Stimulated activated CD4-positive, alpha-beta T cell treated with anti-CD3 and anti-CD28 coated beads, Interleukin-4, amount 100 ng/mL, for 48 hours (primary cell): ENCODE measurements around the gene USP34.
"Not testable (repeated sequence)": the region's sequence is repeated elsewhere in the genome, so short reads cannot be mapped to it uniquely, and the experiment has no call there.

Source experiments
- DNase-seq, 2 donors: peaks; one replicate each; pipeline ENCODE4 v3.0.0-alpha.2; 2020; ENCODE audit warnings: low read depth in 2 of 2

Gene USP34

DNA sequence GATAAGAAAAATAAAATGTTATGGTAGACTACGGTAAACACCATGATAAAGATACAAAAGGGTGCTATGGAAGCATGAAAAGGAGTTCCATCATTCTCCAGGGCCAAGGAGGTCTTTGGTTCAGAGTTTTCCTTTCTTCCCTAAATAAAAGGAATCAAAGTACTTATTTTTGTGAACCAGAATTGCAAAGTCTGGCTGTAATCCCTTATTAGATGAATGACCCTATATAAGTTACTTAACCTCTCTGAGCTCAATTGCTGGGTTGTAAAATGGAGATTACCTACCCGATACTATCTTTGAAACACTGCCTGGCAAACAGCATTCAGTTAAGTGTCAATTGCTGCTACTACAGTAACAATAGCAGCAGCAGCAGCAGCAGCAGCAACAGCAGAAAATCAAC lies 218.9 kb downstream of the USP34 start:
- no peak for DNase-seq

DNA sequence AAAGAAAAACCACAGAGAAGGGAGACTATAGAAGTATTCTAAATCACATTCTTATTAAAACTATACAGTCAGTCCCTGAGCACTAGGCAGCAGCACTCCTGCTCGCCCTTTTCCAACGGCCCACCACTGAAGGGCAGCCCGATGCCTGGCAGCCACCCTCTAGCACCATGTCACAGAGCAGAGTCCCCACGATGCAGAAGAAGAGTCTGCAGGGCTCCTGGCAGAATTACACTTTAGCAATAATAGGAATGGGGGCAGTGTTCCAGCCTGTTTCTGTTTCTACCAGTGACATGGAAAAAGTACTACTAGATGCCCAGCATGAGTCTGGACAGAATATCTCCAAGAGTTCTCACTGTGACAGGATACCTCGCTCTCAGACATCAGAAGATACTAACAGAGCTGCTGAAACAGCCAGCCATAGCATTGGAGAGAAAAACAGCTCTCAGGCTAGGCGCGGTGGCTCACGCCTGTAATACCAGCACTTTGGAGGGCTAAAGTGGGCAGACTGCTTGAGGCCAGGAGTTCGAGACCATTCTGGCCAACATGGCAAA lies 221.3 kb downstream of the USP34 start:
- DNase-seq, result no peak

DNA sequence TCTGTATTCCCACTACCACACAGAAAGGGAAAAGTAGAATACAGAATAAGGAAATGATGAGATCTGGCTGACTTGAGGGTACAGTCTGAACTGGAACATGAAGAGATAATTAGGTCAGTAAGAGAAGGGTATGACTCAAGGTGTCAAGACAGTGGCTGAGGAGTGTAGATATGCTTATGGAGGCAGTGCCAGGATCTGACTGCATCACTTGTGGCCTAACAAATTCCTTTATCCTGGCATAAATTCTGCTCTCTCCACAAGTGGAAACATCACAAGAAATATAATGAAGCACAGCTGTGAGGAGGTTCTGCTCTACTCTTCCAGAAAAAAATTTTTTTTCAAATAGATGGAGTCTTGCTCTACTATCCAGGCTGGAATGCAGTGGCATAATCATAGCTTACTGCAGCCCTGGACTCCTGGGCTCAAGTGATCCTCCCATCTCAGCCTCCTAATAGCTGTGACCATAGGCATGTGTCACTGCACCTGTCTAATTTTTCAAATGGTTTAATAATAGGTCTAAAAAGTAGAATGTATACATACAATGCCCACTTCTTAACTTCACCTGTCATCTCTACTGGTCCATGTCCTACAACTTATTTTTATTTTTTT lies 223.6 kb downstream of the USP34 start:
- DNase-seq, result no peak

DNA sequence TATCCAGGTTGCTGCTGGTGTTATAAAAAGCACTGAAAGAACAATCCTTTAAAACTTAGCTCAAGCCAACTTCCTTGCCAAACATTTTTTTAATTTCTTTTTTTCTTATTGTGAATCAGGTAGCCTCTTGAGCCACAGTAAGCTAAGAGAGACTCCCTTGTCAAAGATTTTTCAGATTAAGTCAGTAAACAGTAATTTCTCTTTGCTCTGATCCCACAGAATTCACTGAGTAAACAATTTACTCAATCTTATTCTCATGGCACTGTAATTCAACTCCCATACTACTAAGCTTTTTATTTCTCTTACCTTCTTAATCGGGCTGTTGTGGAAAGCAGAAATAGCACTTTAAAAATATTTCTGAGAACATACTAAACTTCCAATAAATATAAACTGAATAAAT lies 226.2 kb downstream of the USP34 start:
- DNase-seq, result no peak

DNA sequence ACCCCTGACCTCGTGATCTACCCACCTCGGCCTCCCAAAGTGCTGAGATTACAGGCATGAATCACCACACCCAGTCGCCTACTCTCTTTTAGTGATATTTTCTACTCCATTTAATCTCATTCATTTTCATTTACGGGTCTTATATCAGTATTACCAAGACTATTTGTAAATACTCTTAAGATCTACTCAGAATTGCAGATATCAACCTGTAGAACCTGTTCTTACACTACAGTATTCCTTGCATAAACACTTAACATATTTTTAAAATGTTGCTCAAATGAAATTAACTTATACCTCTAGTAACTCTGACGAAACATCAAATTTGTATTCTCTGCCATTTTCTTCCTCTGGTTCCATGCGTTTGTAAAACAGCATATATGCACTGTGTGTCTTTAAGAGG lies 229.6 kb downstream of the USP34 start:
- no peak for DNase-seq

DNA sequence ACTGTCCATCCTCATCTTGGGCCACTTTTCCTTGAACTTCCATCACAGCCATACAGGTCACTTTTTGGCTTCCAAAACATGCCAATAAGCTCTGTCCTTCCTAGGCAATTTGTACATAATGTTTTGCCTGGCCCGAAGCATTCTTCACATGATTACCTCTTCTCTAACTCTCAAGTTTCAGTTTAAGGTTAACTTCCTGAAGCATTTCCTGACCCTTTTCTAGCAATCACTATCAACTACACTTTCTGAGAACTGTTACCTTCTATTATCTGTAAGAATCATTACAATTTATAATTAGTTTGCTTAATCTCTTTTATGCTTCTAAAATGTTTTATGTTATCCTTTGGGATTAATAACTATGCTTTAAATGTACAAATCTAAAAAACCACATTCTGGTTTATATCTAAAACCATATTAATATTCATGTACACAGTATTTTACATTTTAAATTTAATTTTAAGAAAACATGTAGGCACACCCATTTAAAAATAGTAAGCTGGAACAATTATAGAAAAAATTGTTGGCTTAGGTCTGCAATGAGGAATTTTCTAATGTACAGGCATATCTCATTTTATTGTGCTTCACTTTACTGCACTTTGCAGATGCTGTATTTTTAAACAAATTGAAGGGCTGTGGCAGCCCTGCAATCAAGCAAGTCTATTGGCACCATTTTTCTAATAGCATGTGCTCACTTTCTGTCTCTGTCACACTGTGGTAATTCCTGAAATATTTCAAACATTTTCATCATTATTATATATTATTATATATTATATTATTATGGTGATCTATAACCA lies 232.5 kb downstream of the USP34 start:
- no peak for DNase-seq

DNA sequence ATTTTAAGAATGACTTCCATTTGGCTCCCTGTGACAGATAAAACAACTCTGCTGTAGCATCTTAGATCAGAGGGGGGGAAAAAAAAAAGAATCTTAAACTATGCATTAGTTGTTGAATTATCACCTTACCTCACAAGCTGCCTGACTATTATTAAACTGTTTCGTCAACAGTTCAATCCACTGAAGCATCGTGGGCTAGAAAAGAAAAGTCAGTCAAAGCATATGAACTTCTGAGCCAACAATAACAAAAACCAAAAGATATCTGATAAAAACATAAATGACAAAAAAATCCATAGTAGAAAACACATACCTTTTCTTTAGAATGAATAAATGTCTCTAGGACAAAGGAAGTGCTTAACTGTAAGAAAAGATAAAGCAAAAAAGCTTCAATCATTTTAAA lies 235.2 kb downstream of the USP34 start:
- no peak for DNase-seq

DNA sequence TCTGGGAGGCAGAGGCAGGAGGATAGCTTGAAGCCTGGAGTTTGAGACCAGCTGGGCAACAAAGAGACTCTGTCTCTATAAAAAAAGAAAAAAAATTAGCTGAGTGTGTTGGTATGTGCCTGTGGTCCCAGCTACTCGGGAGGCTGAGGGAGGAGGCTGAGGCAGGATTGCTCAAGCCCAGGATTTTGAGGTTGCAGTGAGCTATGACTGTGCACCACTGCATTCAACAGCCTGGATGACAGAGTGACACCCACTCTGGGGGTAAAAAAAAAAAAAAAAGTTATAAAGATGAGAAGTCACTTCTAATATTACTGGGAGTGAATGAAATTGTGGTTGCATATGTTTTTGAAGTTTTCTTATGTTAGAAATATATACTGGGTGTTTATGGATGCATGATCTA lies 237.3 kb downstream of the USP34 start:
- DNase-seq, result no peak

DNA sequence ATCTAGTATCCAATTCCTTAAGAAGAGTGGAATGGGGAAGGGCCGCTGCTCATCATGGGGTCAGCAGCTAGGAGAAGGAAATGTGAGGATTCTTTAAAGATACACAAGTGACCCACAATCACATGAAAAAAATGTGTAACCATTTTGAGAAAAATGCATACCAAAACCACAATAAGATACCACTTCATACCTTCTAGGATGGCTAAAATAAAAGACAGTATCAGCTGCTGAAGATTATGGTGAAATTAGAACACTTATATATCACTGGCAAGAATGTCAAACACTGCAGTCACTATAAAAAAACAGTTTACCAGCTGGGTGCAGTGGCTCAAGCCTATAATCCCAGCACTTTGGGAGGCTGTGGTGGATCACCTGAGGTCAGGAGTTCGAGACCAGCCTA lies 241.0 kb downstream of the USP34 start:
- DNase-seq, result no peak

DNA sequence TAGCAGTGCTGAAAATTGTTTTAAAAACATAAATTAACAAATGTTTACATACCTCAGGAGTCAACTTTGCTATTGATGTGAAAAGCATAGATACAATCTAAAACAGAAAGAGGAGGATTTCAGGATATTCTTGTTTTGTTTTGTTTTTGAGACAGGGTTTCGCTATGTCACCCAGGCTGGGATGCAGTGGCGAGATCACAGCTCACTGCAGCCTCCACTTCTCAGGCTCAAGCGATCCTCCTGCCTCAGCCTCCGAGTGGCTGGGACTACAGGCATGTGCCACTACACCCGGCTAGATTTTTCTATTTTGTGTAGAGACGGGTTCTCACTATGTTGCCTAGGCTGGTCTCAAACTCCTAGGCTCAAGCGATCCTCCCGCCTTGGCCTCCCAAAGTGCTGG lies 248.3 kb downstream of the USP34 start:
- no peak for DNase-seq

DNA sequence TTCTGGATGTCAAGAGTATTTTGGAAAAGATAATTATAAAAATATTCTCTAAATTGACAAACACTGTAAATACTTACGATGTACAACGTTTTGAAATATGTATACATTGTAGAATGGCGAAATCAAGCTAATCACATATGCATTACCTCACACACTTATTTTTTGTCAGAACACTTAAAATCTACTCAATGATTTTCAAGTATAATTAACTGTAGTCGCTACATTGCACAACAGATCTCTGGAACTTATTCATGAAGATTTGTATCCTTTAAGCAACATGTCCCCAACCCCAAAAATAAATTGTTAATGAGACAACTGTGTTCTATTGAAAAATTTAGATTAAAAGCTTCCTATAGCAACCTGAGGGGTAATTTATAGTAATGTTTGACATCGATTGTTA lies 249.1 kb downstream of the USP34 start:
- no peak for DNase-seq

DNA sequence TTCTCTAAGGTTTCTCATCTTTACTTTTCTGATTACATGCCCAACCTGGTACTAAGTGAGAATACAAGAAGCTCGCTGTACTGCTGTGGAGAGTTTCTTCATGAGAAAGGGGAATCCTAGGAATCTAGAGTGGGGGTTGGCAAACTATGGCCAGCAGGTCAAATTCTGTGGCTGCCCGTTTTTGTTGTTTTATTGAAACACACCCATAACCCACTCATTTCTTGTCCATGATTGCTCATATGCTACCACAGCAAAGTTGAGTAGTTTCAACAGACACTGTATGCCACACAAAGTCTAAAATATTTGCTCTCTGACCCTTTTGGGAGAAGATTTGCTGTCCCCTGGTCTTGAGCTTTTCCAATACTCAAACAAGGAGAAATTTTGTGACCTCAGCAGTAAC lies 250.1 kb downstream of the USP34 start:
- no peak for DNase-seq

DNA sequence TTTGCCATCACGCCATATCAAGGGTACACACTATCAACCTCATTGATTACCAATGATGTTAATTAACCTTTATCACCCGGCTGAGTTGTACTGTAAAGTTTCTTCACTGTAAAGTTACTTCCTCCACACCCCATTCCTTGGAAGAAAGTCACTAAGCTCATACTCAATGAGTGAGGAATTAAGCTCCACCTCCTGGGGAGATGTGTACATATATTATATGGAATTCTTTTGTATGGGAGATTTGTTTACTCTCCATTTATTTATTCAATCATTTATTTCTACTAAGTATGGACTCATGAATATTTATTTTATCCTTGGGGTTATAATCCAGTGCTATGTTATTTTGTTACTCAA lies 252.1 kb downstream of the USP34 start:
- DNase-seq, result no peak

DNA sequence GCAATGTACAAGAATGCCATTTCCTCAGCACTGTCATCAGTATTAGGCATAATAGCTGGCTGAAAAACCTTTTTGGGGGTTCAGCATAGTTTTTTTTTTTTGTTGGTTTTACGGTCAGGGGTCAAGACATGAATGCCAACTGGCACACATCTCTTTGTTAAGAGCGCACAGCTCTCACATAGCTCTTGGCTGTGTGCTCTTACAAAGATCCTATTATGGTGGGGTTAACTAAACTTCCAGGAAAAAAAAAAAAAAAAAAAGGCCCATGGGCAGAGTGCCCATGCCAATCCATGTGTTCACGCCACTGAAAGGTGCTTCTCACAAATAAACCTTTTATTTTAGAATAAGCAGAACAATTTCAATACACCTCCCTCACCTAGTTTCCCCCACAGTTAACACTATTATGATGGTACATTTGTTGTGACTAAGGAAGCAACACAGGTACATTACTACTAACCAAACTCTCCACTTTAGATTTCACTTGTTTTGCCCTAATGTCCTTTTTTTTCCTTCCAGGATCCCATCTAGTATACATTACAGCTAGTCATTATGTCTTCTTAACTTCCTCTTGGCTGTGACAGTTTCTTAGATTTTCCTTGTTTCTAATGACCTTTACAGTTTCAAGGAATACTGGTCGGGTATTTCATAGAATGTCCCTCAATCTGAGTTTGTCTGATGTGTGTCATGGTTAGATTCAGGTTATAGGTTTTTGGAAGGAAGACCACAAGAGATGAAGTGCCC lies 252.6 kb downstream of the USP34 start:
- DNase-seq, result no peak

DNA sequence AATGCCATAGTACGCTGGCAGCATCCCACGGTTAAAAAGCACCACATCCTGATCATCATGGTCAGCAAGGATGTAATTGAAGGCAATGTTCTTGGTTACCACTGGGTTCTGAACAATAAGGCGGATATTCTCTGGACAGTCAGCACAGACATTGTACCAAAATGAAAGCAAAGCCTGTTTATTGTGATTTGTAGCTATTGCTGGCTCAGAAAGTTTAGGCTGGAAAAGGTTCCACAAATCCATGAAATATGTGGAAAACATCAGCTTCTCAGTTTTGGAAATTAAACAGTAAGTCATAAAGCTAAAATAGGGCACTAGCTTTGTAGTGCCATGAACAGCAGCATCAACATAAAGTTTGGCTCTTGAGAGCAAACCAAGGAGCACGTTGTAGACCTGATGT lies 256.7 kb downstream of the USP34 start:
- DNase-seq, result no peak

DNA sequence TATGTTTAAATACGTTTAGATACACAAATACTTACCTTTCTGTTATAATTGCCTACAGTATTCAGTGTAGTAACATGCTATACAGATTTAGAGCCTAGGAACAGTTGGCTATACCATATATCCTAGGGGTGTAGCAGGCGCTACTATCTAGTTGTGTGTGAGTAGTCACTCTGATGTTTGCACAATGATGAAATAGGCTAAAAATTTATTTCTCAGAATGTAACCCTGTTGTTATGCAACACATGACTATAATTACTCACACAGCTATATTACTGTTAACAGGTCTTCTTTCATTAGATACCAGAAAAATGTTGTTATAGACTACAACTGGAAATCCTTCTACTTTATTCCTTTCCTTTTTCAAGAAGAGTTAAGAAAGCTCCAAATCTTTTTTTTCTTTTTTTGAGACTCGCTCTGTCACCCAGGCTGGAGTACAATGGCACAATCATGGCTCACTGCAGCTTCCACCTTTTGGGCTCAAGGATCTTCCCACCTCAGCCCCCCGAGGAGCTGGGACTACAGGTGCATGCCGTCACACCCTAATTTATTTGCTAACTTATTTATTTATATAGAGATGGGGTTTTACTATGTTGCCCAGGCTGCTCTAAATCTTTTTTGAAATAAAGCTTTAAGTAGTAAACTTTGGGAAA lies 260.4 kb downstream of the USP34 start:
- no peak for DNase-seq

DNA sequence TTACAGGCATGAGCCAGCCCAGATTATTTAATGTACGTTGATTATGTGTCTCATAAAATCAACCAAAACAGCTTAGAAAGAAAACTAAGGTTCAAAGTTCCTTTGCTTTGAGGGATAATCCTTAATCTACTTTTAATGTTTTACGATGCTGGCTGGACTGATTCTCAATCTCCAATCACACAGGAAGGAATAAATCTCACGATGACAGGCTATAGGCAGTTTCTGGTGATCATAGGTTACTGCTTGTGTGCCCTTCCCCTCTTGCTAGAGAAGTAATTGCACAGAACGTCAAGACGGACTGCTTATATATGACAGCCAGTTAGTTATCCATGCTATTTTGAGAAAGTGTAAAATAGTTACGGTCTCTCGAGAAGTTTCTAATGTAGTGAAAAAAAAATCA lies 265.8 kb downstream of the USP34 start:
- DNase-seq, result no peak

DNA sequence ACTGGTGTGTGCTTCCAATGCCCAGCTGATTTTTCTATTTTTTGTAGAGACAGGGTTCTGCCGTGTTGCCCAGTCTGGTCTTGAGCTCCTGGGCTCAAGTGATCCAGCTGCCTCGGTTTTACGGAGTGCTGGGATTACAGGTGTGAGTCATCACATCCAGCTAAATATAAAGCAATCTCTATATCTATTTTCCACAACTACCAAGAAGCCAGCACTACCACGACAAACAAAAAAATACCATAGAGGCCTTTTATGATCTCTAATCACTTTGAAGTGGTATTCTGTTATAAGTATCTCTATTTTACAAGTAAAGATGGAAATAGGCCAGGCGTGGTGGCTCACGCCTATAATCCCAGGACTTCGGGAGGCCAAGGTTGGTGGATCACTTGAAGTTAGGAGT lies 274.2 kb downstream of the USP34 start:
- DNase-seq, result no peak

DNA sequence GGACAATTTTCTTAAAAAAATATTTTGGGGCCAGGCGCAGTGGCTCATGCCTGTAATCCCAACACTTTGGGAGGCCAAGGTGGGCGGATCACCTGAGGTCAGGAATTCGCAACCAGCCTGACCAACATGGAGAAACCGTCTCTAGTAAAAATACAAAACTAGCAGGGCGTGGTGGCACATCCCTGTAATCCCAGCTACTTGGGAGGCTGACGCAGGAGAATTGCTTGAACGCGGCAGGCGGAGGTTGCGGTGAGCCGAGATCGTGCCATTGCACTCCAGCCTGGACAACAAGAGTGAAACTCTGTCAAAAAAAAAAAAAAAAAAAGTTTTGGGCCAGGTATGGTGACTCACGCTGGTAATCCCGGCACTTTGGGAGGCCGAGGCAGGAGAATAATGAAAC lies 276.2 kb downstream of the USP34 start:
- not testable (repeated sequence) for DNase-seq

DNA sequence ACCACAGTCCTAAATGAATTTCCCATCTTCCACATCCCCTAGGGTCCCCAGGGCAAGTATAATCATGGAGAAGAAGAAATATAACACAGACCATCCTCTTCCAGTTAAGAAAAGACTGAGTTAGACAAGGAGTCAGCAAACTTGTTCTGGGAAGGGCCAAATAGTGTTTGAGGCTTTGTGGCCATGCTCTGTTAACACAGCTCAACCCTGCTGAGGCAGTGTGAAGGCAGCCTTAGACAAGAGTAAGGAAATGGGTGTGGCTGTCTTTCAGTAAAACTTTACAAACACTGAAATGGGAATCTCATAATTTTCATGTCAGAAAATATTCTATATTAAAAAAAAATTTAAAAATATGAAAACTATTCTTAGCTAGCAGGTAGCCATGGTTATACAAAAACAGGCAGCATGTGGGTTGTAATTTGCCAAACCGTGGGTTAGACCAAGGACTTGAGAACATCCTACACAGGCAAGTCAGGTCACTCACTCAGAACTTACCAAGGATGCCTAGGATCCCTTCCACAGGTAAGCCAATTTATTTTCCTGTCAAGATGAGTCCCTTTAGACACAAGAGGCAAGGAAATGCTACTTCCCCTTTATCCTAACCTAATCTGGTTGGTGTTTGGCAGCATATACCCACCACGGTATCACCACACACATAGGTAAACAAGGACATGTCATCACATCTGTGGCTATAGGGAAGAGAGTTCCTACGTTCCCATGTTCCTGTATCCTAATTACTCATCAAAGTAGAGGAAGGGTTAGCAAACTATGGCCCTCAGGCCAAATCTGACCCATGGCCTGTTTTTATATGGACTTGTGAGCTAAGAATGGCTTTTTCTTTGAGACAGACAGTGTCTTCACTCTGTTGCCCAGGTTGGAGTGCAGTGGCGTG lies 277.0 kb downstream of the USP34 start:
- no peak for DNase-seq

DNA sequence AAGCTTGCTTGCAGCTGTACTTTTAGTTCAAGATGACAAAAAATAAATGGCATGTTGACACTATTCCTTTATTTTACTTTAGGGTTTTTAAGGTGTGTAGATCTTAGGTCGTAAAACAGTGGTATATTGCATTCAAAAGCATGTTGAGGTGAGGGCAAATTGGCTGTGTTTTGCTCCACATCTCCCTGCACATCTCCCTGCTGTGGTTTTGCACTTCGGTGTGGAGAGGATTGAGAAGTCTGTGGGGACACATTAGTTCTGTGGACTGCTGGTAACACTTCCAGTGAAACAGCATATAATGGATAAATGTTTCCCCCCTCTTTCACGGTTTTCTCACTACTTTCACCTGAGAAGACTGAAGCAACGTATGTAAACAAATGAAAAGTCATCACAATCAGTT lies 283.8 kb downstream of the USP34 start:
- DNase-seq, result no peak
